ENCODE measurements around the gene JSRP1.

DNA sequence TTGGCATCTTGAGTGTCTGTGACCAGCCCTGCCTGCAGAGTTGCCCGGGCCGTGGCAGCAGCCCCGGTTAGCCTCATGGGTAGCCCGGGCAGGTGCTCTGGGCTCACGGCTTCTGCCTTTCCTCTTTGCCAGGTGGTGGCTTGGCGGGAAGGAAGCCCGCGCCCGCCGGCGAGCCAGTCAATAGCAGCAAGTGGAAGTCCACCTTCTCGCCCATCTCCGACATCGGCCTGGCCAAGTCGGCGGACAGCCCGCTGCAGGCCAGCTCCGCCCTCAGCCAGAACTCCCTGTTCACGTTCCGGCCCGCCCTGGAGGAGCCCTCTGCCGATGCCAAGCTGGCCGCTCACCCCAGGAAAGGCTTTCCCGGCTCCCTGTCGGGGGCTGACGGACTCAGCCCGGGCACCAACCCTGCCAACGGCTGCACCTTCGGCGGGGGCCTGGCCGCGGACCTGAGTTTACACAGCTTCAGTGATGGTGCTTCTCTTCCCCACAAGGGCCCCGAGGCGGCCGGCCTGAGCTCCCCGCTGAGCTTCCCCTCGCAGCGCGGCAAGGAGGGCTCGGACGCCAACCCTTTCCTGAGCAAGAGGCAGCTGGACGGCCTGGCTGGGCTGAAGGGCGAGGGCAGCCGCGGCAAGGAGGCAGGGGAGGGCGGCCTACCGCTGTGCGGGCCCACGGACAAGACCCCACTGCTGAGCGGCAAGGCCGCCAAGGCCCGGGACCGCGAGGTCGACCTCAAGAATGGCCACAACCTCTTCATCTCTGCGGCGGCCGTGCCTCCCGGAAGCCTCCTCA, 30.0 kb downstream of the JSRP1 start:
- TF ChIP-seq POLR2AphosphoS5 (IDR thresholded peaks at IDR 0.05; ENCODE audit: low read depth, low read length): no peak
- TF ChIP-seq, protein P1, sequence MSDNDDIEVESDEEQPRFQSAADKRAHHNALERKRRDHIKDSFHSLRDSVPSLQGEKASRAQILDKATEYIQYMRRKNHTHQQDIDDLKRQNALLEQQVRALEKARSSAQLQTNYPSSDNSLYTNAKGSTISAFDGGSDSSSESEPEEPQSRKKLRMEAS (IDR thresholded peaks at IDR 0.05; ENCODE audit: low read depth): no peak
- TF ChIP-seq, protein P2, sequence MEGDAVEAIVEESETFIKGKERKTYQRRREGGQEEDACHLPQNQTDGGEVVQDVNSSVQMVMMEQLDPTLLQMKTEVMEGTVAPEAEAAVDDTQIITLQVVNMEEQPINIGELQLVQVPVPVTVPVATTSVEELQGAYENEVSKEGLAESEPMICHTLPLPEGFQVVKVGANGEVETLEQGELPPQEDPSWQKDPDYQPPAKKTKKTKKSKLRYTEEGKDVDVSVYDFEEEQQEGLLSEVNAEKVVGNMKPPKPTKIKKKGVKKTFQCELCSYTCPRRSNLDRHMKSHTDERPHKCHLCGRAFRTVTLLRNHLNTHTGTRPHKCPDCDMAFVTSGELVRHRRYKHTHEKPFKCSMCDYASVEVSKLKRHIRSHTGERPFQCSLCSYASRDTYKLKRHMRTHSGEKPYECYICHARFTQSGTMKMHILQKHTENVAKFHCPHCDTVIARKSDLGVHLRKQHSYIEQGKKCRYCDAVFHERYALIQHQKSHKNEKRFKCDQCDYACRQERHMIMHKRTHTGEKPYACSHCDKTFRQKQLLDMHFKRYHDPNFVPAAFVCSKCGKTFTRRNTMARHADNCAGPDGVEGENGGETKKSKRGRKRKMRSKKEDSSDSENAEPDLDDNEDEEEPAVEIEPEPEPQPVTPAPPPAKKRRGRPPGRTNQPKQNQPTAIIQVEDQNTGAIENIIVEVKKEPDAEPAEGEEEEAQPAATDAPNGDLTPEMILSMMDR (IDR thresholded peaks at IDR 0.05): no peak
- no peak for TF ChIP-seq EZH2phosphoT487 (IDR thresholded peaks at IDR 0.05; ENCODE audit: borderline replicate concordance, low read depth)
- TF ChIP-seq TAF1 (IDR thresholded peaks at IDR 0.05; ENCODE audit: borderline replicate concordance, low read depth, low read length): no peak
- TF ChIP-seq RAD21 (IDR thresholded peaks at IDR 0.05; ENCODE audit: low read length): no peak
